Kidney tubule cell (primary cell): ENCODE results near the gene XPO1.
"Not testable (repeated sequence)": the region's sequence is repeated elsewhere in the genome, so short reads cannot be mapped to it uniquely, and the experiment has no call there.

ENCODE experiments used
- DNase-seq: peaks from one replicate; pipeline ENCODE4 v3.0.0-alpha.2; 2018; ENCODE audit warnings: low spot score

XPO1 gene, protein sequence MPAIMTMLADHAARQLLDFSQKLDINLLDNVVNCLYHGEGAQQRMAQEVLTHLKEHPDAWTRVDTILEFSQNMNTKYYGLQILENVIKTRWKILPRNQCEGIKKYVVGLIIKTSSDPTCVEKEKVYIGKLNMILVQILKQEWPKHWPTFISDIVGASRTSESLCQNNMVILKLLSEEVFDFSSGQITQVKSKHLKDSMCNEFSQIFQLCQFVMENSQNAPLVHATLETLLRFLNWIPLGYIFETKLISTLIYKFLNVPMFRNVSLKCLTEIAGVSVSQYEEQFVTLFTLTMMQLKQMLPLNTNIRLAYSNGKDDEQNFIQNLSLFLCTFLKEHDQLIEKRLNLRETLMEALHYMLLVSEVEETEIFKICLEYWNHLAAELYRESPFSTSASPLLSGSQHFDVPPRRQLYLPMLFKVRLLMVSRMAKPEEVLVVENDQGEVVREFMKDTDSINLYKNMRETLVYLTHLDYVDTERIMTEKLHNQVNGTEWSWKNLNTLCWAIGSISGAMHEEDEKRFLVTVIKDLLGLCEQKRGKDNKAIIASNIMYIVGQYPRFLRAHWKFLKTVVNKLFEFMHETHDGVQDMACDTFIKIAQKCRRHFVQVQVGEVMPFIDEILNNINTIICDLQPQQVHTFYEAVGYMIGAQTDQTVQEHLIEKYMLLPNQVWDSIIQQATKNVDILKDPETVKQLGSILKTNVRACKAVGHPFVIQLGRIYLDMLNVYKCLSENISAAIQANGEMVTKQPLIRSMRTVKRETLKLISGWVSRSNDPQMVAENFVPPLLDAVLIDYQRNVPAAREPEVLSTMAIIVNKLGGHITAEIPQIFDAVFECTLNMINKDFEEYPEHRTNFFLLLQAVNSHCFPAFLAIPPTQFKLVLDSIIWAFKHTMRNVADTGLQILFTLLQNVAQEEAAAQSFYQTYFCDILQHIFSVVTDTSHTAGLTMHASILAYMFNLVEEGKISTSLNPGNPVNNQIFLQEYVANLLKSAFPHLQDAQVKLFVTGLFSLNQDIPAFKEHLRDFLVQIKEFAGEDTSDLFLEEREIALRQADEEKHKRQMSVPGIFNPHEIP (N-terminal part only)

GRCh38 chr2:61538200-61538919 lies at the start of gene XPO1:
Gene XPO1, minus strand, starts transcription at chr2:61538356. Its CDS starts 4,459 bp downstream, at chr2:61533897.
- peak; percentile 99 for DNase-seq

DNA sequence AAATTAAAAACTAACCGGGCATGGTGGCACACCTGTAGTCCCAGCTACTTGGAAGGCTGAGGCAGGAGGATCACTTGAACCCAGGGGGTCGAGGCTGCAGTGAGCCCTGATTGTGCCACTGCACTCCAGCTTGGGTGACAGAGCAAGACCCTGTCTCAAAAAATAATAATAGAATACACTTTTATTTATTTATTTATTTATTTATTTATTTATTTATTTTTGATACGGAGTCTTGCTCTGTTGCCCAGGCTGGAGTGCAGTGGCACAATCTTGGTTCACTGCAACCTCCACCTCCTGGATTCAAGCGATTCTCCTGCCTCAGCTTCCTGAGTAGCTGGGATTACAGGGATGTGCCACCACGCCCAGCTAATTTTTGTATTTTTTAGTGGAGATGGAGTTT lies 48.8 kb upstream of the XPO1 start:
- DNase-seq: not testable (repeated sequence)

GRCh38 chr2:61585383-61585782 lies 47.2 kb upstream of the XPO1 start:
- DNase-seq: no peak

- DNase-seq: not testable (repeated sequence)
These were observed 46.2 kb upstream of the XPO1 start for GRCh38 chr2:61584368-61584767.

DNA sequence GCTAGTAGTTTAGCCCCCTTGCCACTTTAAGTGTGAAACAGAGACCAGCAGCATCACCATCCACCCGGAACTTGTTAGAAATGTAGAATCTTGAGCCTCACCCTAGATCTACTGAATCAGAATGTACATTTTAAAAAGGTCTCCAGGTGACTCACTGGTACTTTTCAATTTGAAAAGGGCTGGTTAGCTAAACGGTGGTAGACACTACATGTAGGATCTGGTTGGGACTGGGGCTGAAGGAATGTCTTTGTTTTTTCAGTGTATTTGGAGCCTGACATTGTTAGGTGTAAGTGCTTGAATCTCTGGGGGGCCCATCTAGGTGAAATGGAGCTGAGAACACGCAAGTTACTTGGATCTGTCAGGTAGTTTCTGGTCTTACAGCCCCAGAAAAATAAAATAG lies 44.0 kb upstream of the XPO1 start:
- no peak for DNase-seq

GRCh38 chr2:61581716-61582115 lies 43.6 kb upstream of the XPO1 start:
- no peak for DNase-seq

- peak; percentile 11 for DNase-seq
These were observed 37.3 kb upstream of the XPO1 start for GRCh38 chr2:61575447-61575859.

DNA sequence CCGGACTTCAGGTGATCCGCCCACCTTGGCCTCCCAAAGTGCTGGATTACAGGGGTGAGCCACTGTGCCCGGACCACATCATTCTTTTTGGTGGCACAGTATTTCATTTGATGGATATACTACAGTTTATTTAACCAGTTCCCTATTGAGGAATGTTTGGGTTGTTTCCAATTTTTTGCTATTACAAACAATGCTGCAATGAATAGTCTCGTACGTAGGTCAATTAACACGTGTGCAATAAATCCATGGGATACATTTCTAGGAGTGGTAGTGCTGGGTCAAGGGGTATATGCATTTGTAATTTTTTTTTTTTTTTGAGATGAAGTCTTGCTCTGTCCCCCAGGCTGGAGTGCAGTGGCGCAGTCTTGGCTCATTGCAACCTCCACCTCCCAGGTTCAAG lies 28.4 kb upstream of the XPO1 start:
- no peak for DNase-seq

DNA sequence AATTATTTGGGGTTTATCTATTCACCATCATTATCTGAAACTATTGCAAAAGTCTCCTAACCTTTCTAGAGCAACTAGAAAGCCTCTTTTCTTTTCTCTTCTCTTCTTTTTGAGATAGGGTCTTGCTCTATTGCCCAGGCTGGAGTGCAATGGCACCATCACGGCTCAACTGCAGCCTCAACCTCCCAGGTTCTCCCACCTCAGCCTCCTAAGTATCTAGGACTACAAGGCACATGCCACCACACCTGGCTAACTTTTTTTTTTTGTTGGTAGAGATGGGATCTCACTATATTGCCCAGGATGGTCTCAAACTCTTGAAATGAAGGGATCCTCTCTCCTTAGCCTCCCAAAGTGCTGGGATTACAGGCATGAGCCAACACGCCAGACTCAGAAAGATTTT lies 24.5 kb upstream of the XPO1 start:
- no peak for DNase-seq

DNA sequence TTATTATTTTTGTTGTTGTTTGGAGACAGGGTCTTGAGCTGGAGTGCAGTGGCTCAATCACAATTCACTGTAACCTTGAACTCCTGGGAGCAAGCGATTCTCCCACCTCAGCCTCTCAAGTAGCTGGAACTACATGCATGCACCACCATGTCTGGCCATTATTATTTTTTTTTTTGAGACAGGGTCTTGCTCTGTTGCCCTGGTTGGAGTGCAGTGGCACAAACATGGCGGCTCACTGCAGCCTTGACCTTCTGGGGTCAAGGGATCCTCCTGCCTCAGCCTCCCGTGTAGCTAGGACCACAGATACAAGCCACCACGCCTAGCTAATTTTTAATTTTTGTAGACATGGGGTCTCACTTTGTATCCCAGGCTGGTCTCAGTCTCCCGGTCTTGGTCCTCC lies 20.0 kb upstream of the XPO1 start:
- DNase-seq: no peak

- DNase-seq: no peak
These were observed 19.2 kb upstream of the XPO1 start for GRCh38 chr2:61557381-61557780.

- DNase-seq: no peak
These were observed 16.4 kb upstream of the XPO1 start for GRCh38 chr2:61554604-61555003.

- DNase-seq: no peak
These were observed 12.4 kb upstream of the XPO1 start for GRCh38 chr2:61550375-61551209.

DNA sequence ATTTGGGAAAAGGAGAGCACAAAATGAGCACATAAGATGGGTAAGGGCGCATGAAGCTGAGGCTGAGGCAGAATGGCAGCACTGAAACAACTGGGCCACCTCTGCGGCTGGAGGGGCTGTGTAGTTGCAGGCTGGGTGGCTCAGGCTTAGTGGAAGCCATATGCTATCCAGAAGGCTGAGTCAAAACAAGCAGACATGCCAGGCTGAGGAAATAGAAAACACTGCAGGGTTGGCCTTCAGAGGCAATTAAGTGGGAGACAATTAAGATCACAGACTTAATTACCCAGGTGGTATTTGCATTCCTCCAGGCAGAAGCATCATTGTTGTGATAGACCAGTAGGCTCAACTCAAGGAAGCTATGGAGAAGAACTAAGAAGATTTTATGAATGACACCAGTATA lies 11.4 kb upstream of the XPO1 start:
- DNase-seq: no peak

DNA sequence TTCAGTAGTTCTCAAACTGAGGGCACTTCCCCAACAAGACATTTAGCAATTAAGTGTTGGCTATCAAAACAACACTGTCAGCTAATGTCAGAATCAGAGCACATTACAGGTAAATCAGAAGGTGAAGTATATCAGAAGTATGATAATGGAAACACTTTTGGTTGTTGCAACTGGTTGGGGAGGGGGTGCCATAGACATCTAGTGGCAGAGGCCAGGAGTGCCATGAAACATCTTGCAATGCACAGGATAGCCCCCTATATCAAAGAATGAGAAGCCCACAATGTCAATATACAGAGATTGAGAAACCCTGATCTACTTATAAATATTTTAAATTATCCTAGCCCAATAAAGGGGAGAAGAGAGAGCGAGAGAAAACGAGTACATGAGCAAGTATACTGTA lies 4.9 kb upstream of the XPO1 start:
- DNase-seq: no peak

DNA sequence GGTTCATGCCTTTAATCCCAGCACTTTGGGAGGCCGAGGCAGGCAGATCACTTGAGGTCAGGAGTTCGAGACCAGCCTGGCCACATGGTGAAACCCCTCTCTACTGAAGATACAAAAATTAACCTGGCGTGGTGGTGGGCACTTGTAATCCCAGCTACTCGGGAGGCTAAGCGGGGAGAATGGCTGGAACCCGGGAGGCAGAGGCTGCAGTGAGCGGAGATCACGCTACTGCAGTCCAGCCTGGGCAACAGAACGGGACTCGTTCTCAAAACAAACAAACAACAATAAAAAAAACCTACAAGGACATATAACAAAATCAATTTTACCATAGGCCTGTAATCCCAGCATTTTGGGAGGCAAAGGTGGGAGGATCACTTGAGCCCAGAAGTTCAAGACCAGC lies 2.0 kb upstream of the XPO1 start:
- DNase-seq: not testable (repeated sequence)

DNA sequence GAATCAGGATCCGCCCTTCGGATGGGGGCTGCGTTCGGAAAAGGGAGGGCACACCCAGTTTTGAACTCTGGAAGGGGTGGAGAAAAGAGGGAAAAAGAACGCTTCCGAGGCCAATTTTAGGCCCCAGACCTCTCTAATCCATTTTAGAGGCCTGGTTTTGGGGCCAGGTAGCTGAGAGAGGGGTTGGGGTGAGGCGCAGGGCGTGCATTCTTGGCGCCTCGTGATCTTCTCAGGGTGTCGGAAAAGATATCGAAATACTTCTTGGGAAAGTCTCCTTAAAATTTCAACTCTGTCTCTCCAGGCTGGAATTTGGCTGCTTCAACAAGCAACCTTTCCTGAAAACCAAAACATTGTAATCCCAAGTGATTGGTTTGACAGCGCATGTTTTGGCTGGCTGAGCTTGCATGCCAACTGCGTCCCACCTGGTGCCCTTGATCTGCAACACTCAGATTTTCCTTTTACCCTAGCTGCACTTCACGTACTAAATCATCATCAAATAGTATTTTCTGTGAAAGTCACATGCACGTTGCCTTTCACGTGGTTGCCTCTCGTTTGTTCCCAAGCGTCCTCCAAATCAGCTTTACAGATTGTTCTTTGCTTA lies 864 bp upstream of the XPO1 start:
- DNase-seq: peak; percentile 42

DNA sequence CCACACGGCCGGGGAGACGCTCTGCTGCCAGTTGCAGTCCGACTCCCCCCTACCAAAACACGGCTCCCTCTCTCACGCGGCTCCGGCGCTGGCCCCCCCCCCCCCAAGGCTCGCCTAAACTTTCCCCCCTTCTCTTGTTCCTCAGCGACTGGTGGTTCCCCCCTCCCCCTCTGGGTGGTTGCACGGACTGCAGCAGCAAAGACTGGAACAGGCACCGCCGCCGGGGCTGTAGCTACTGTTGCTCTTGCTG lies 281 bp downstream of the XPO1 start:
- DNase-seq: no peak

DNA sequence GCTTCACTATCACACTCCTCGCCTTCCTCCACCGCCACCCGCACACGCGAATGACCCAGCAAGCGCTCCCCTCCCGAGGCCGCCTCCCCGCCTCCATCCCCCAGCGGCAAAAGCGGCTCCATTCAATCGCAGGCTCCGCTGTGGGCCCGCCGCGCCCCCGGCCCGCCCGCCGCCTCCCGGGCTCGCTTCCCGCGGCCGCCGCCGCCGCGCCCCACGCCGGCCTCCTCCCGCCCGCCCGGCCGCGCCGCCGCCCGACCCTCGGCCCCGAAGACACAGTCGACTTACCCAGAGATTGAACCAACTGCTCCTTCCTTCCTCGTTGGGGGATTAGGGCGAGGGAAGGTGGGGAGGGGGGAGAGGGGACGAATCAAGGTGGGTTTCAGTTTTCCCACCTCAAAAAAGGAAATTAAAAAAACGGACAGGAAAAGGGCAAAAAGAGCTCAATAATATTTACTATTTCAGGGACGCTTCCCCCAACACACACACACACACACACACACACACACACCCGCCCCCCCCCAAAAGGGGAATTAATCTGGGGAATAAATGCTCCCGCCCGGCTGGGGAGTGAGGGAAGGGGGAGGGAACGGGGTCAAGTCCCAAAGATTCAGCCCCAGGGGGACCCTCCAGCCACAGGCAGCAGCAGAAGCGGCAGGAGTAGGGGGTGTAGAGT lies 743 bp downstream of the XPO1 start:
- peak; percentile 42 for DNase-seq

DNA sequence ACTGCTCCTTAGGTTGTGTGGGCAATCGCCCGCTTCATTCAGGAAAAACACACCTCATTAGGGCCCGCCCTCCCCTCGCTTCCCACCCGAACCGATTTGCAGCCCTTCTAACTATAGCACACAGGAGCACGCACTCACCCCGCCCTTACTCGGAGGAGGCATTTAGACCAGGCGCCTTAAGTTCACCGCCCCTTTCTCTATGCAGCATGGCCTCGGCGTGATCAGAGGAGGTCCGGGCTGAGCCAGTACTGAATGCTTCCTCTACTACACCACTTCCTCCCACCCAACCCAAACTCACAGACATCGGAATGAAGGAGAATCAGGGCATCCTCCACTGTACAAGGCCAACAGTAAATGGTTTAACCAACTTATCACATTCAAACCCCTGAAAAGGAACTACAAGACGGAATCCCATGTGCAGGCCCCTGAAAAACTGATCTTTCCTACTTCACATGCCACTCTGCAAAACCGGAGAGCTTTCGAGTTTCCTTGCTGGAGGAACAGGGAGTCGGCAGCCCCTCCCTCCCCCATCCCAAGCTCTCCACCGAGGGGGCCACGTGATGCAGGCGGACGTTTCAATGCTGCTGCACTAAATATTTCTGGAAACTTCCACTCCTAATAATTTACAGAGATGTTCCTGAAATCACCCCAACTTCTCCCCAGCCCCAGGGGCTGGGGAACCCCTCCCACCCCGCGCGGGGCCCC lies 1.4 kb downstream of the XPO1 start:
- DNase-seq: peak; percentile 92
